Stimulated activated naive CD8-positive, alpha-beta T cell treated with anti-CD3 and anti-CD28 coated beads, Interleukin-15, amount 100 ng/mL, for 72 hours (primary cell): ENCODE measurements around the gene EML5.
"Not testable (repeated sequence)": the region's sequence is repeated elsewhere in the genome, so short reads cannot be mapped to it uniquely, and the experiment has no call there.

Experiments used
- ATAC-seq: fragments of 150-1000 bp; cut with Tn5 transposase; 2 replicates; pipeline ENCODE4 v1.10.0; 2021; ENCODE audit warnings: mild to moderate bottlenecking, moderate library complexity
- DNase-seq, 2 donors: peaks; one replicate each; pipeline ENCODE4 v3.0.0; 2021 to 2022
- H3K27ac Mint-ChIP-seq, 2 donors: one replicate each; pipeline ENCODE4 v1.8.0; 2022; ENCODE audit warnings: mild to moderate bottlenecking in 2 of 2, mixed read lengths in 2 of 2, moderate library complexity in 2 of 2
- H3K27me3 Mint-ChIP-seq: one replicate; pipeline ENCODE4 v1.8.0; 2022; ENCODE audit warnings: mixed read lengths
- H3K4me1 Mint-ChIP-seq: one replicate; pipeline ENCODE4 v1.8.0; 2022; ENCODE audit warnings: mild to moderate bottlenecking, mixed read lengths
- H3K4me3 Mint-ChIP-seq, 2 donors: one replicate each; pipeline ENCODE4 v1.8.0; 2022; ENCODE audit warnings: mild to moderate bottlenecking in 2 of 2, mixed read lengths in 2 of 2, moderate library complexity in 1 of 2
- H3K9me3 Mint-ChIP-seq, 2 donors: one replicate each; pipeline ENCODE4 v1.8.0; 2022; ENCODE audit warnings: mixed read lengths in 2 of 2

EML5 gene

GRCh38 chr14:88821888-88822287 is 29.1 kb upstream of the EML5 start:
- H3K9me3 Mint-ChIP-seq: no peaks in the 10 kb centered on the region
- H3K27me3 Mint-ChIP-seq: peaks cover 32% of the 10 kb centered on the region
- no peak overlapping the region for H3K27ac Mint-ChIP-seq
- H3K4me3 Mint-ChIP-seq: no peak overlapping the region
- H3K4me1 Mint-ChIP-seq: peaks cover 8% of the 10 kb centered on the region
- DNase-seq (no peak), ATAC-seq (no peak)

GRCh38 chr14:88821378-88821777 is 28.6 kb upstream of the EML5 start:
- ATAC-seq (no peak), DNase-seq (no peak)
- Mint-ChIP-seq H3K27ac (no peak overlapping the region), H3K27me3 (peaks cover 32% of the 10 kb centered on the region), H3K4me1 (peaks cover 8% of the 10 kb centered on the region), H3K4me3 (no peak overlapping the region), H3K9me3 (no peaks in the 10 kb centered on the region)

GRCh38 chr14:88819674-88820073 is 26.9 kb upstream of the EML5 start:
- ATAC-seq, H3K4me1 Mint-ChIP-seq, H3K27ac Mint-ChIP-seq, H3K9me3 Mint-ChIP-seq, DNase-seq, H3K4me3 Mint-ChIP-seq: not testable (repeated sequence)
- H3K27me3 Mint-ChIP-seq: peaks cover 32% of the 10 kb centered on the region

- DNase-seq (no peak), ATAC-seq (no peak)
- H3K9me3 Mint-ChIP-seq: no peaks in the 10 kb centered on the region
- peaks cover 32% of the 10 kb centered on the region for H3K27me3 Mint-ChIP-seq
- H3K4me1 Mint-ChIP-seq: no peaks in the 10 kb centered on the region
- no peak overlapping the region for H3K27ac Mint-ChIP-seq
- H3K4me3 Mint-ChIP-seq: no peak overlapping the region
Observed at GRCh38 chr14:88818018-88818417, 25.3 kb upstream of the EML5 start.

- DNase-seq (no peak), ATAC-seq (no peak)
- peaks cover 39% of the 10 kb centered on the region for H3K27me3 Mint-ChIP-seq
- no peaks in the 10 kb centered on the region for H3K4me1 Mint-ChIP-seq
- no peaks in the 10 kb centered on the region for H3K9me3 Mint-ChIP-seq
- H3K4me3 Mint-ChIP-seq: no peak overlapping the region
- no peak overlapping the region for H3K27ac Mint-ChIP-seq
Observed at GRCh38 chr14:88815980-88816379, 23.2 kb upstream of the EML5 start.

GRCh38 chr14:88808359-88808758 is 15.6 kb upstream of the EML5 start:
- ATAC-seq: no peak
- Mint-ChIP-seq H3K9me3 (peaks cover 8 to 15% of the 10 kb centered on the region in 2 donors), H3K27me3 (peaks cover 23% of the 10 kb centered on the region), H3K4me3 (no peak overlapping the region), H3K4me1 (no peaks in the 10 kb centered on the region), H3K27ac (no peak overlapping the region)
- DNase-seq: no peak

GRCh38 chr14:88804477-88804876 is 11.7 kb upstream of the EML5 start:
- peaks cover 8 to 15% of the 10 kb centered on the region in 2 donors for H3K9me3 Mint-ChIP-seq
- peaks cover 27% of the 10 kb centered on the region for H3K27me3 Mint-ChIP-seq
- DNase-seq (no peak), ATAC-seq (no peak)
- no peak overlapping the region for H3K27ac Mint-ChIP-seq
- no peak overlapping the region for H3K4me3 Mint-ChIP-seq
- no peaks in the 10 kb centered on the region for H3K4me1 Mint-ChIP-seq

GRCh38 chr14:88804035-88804434 is 11.3 kb upstream of the EML5 start:
- Mint-ChIP-seq H3K4me3 (no peak overlapping the region), H3K4me1 (no peaks in the 10 kb centered on the region), H3K9me3 (peaks cover 8 to 11% of the 10 kb centered on the region in 2 donors), H3K27ac (no peak overlapping the region), H3K27me3 (peaks cover 27% of the 10 kb centered on the region)
- DNase-seq: no peak
- no peak for ATAC-seq

GRCh38 chr14:88802596-88802995 is 9.8 kb upstream of the EML5 start:
- no peaks in the 10 kb centered on the region for H3K4me1 Mint-ChIP-seq
- DNase-seq: no peak
- H3K27ac Mint-ChIP-seq: no peak overlapping the region
- no peak for ATAC-seq
- no peak overlapping the region for H3K4me3 Mint-ChIP-seq
- peaks cover 3 to 5% of the 10 kb centered on the region in 2 donors for H3K9me3 Mint-ChIP-seq
- peaks cover 35% of the 10 kb centered on the region for H3K27me3 Mint-ChIP-seq

- Mint-ChIP-seq H3K4me3 (no peak overlapping the region), H3K9me3 (no peaks in the 10 kb centered on the region), H3K4me1 (no peaks in the 10 kb centered on the region), H3K27me3 (peaks cover 31% of the 10 kb centered on the region), H3K27ac (no peak overlapping the region)
- DNase-seq (no peak), ATAC-seq (no peak)
Observed at GRCh38 chr14:88799522-88799921, 6.8 kb upstream of the EML5 start.

GRCh38 chr14:88798156-88798555 is 5.4 kb upstream of the EML5 start:
- Mint-ChIP-seq H3K27ac (no peak overlapping the region), H3K4me3 (no peak overlapping the region), H3K27me3 (peaks cover 23% of the 10 kb centered on the region), H3K4me1 (peaks cover 4% of the 10 kb centered on the region), H3K9me3 (no peaks in the 10 kb centered on the region)
- no peak for DNase-seq
- no peak for ATAC-seq

- Mint-ChIP-seq H3K4me3 (peak overlapping the region; percentile 82 to 84), H3K9me3 (no peaks in the 10 kb centered on the region), H3K4me1 (peaks cover 22% of the 10 kb centered on the region), H3K27ac (peak overlapping the region; percentile 26 to 96), H3K27me3 (peaks cover 10% of the 10 kb centered on the region)
- DNase-seq: no peak
- no peak for ATAC-seq
Observed at GRCh38 chr14:88793259-88793625, 489 bp upstream of the EML5 start.

- Mint-ChIP-seq H3K4me1 (peaks cover 22% of the 10 kb centered on the region), H3K27me3 (no peaks in the 10 kb centered on the region), H3K4me3 (peak overlapping the region; percentile 91 to 92), H3K27ac (peak overlapping the region; percentile 86 to 96), H3K9me3 (peaks cover under 1 to 2% of the 10 kb centered on the region in 2 donors)
- ATAC-seq: peak; percentile 21
- peak in 1 of 2 donors; percentile 22 for DNase-seq
Observed at GRCh38 chr14:88791629-88792472, 902 bp downstream of the EML5 start.

- H3K27ac Mint-ChIP-seq: peak overlapping the region; percentile 17 to 54
- peaks cover 4 to 8% of the 10 kb centered on the region in 2 donors for H3K9me3 Mint-ChIP-seq
- DNase-seq: no peak
- H3K4me3 Mint-ChIP-seq: peak overlapping the region; percentile 91 to 92
- ATAC-seq: no peak
- H3K4me1 Mint-ChIP-seq: peaks cover 22% of the 10 kb centered on the region
- H3K27me3 Mint-ChIP-seq: no peaks in the 10 kb centered on the region
Observed at GRCh38 chr14:88791252-88791621, 1.5 kb downstream of the EML5 start.

- ATAC-seq: peak; percentile 27
- Mint-ChIP-seq H3K4me3 (peak overlapping the region; percentile 91 to 92), H3K4me1 (peaks cover 22% of the 10 kb centered on the region), H3K27ac (peak overlapping the region in 1 of 2 donors; percentile 86), H3K27me3 (no peaks in the 10 kb centered on the region), H3K9me3 (peaks cover 4 to 13% of the 10 kb centered on the region in 2 donors)
- no peak for DNase-seq
Observed at GRCh38 chr14:88790501-88791251, 2.1 kb downstream of the EML5 start.

GRCh38 chr14:88789573-88789972 is 3.2 kb downstream of the EML5 start:
- H3K27ac Mint-ChIP-seq: peak overlapping the region in 1 of 2 donors; percentile 86
- peaks cover 9 to 19% of the 10 kb centered on the region in 2 donors for H3K9me3 Mint-ChIP-seq
- peak overlapping the region in 1 of 2 donors; percentile 91 for H3K4me3 Mint-ChIP-seq
- peaks cover 22% of the 10 kb centered on the region for H3K4me1 Mint-ChIP-seq
- peak; percentile 65 for ATAC-seq
- DNase-seq, H3K27me3 Mint-ChIP-seq: not testable (repeated sequence)
